Testis (tissue), 3 donors: ENCODE measurements around the gene IL18. TPM values are rescaled to one million over a fixed set of nuclear protein-coding genes. Genes with fewer than 3 reads are reported as not detected.

Source experiments
- DNase-seq: peaks from one replicate; pipeline ENCODE4 v3.0.0-alpha.2; 2019
- H3K27ac ChIP-seq, 2 donors: fragments of 200-600 bp; sonication (generic); one replicate each; pipeline ENCODE4 v1.5.1; 2019
- H3K27me3 ChIP-seq: fragments of 200-600 bp; sonication (generic); one replicate; pipeline ENCODE4 v1.5.1; 2019
- H3K36me3 ChIP-seq: fragments of 200-600 bp; sonication (generic); one replicate; pipeline ENCODE4 v1.5.1; 2017; ENCODE audit warnings: low read depth; ENCODE audit errors: missing control alignments
- H3K4me1 ChIP-seq: fragments of 200-600 bp; sonication (generic); one replicate; pipeline ENCODE4 v1.5.1; 2019
- H3K4me3 ChIP-seq, 2 donors: fragments of 200-600 bp; sonication (generic); one replicate each; pipeline ENCODE4 v1.5.1; 2017 to 2019
- H3K9me3 ChIP-seq: fragments of 200-600 bp; sonication (generic); one replicate; pipeline ENCODE4 v1.5.1; 2017
- CTCF ChIP-seq, 3 experiments: fragments of 450-650 bp in 2 of 3; fragments of 200-600 bp in 1 of 3; sonication (generic) in 1 of 3; IDR thresholded peaks; one replicate each; pipeline ENCODE4 v1.5.1; 2016 to 2019; ENCODE audit warnings: antibody characterized with exemption in 3 of 3, mild to moderate bottlenecking in 2 of 3, moderate library complexity in 1 of 3
- POLR2A ChIP-seq: fragments of 450-650 bp; IDR thresholded peaks from one replicate; pipeline ENCODE4 v1.6.1; 2017; ENCODE audit warnings: antibody characterized with exemption, mild to moderate bottlenecking, moderate library complexity
- WGBS, 2 donors: methylation state at CpG; one replicate each; pipeline ENCODE4 v1.1.5; 2018; 5-methylcytosine and 5-hydroxymethylcytosine counted together
- intact Hi-C: fragments of 100-400 bp; cut with DNase I; formaldehyde crosslinking; loops from one replicate; pipeline ENCODE4 v1.15.1; 2023; ENCODE audit warnings: low total_unique reads
- polyA plus RNA-seq: library from polyadenylated mRNA; stranded (reverse); fragments of 350-450 nt; fragmentation: Illumina TruSeq; extraction: RNeasy Lipid Tissue Mini Kit (QIAGEN cat#74804); gene quantifications from one replicate; pipeline ENCODE4 v1.2.3, GENCODE V29; 2014; ENCODE audit warnings: low read depth, low replicate concordance; ENCODE audit not compliant: insufficient read depth
- total RNA-seq, 2 donors: library from RNA; depleted of rRNA; stranded (reverse); fragments of >200 nt; gene quantifications; one replicate each; pipeline ENCODE4 v1.2.3, GENCODE V29; 2016

The IL18 gene
- total and polyA plus RNA-seq, 3 donors from 2014 or later, result 4.7 to 7.9 (median 7.4) TPM

- intact Hi-C loops, result no loop called here
- WGBS, 2 donors, result 66 to 70% methylated on average over 2 of the region's 2 CpGs
- no peak for TF ChIP-seq CTCF (IDR thresholded peaks at IDR 0.05)
- no peak for TF ChIP-seq POLR2A
Observed at GRCh38 chr11:112160091-112160848, 3.6 kb downstream of the IL18 start.

GRCh38 chr11:112159098-112160065 is 4.5 kb downstream of the IL18 start:
- intact Hi-C loops, result no loop called here
- Histone ChIP-seq H3K4me3 (no peak overlapping the region), H3K9me3 (no peaks in the 10 kb centered on the region), H3K27me3 (no peaks in the 10 kb centered on the region), H3K4me1 (peaks cover 5% of the 10 kb centered on the region), H3K36me3 (no peaks in the 10 kb centered on the region), H3K27ac (no peak overlapping the region)
- 86 to 88% methylated on average over 7 of the region's 7 CpGs for WGBS, 2 donors
- no peak for DNase-seq
- TF ChIP-seq POLR2A (no peak), CTCF (IDR thresholded peaks at IDR 0.05) (no peak)

More at GRCh38 chr11:112160091-112160848, 3.6 kb downstream of the IL18 start:
- H3K36me3 ChIP-seq, result no peaks in the 10 kb centered on the region
- no peaks in the 10 kb centered on the region for H3K27me3 ChIP-seq
- DNase-seq, result no peak
- peaks cover 5% of the 10 kb centered on the region for H3K4me1 ChIP-seq
- H3K27ac ChIP-seq, result no peak overlapping the region
- no peak overlapping the region for H3K4me3 ChIP-seq
- H3K9me3 ChIP-seq, result no peaks in the 10 kb centered on the region

DNA sequence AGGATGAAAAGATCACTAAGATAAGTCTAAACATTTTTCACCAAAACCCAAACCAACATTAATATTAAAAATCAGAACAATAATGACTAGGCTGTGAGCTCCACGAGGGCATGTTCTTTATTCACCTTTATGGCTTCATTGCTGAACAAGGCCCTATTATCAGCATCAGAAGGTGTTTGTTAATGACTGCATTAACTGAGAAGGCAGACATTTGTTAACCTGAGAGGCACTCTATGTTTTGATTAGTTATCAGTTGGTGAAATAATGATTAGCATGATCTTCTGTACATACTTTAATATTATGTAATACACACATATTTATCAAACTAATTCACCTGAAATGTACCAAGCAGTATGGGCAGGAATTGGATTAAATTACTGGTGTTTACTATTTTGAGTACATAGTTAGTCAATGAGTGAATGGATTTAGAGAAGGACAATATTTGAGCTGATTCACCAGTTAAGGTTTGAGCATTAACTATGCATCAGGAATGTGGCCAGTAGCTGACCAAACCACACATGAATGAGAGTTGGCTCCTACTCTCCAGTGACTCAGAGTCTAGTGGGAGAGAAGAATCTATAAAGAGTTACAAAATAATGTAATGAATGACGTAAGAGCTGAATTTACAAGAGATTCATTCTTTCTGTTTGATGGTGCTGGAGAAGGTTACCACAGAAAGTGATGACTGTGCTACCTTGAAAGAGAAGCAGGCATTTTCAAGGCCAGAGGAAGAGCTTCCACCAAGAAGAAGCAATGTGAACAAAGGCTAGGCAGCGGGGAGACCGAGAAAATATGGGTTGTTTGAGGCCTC is 6.7 kb downstream of the IL18 start:
- WGBS, 2 donors, result 68 to 73% methylated on average over 4 of the region's 4 CpGs
- Histone ChIP-seq H3K4me3 (no peak overlapping the region), H3K27ac (peak overlapping the region; percentile 45 to 52), H3K27me3 (no peaks in the 10 kb centered on the region), H3K9me3 (no peaks in the 10 kb centered on the region), H3K4me1 (peaks cover 5% of the 10 kb centered on the region), H3K36me3 (no peaks in the 10 kb centered on the region)
- TF ChIP-seq CTCF (IDR thresholded peaks at IDR 0.05) (no peak), POLR2A (no peak)
- intact Hi-C loops, result no loop called here
- DNase-seq, result peak; percentile 58

- 81 to 83% methylated on average over 5 of the region's 5 CpGs for WGBS, 2 donors
- no peak for TF ChIP-seq POLR2A
- TF ChIP-seq CTCF (IDR thresholded peaks at IDR 0.05), result no peak
- Histone ChIP-seq H3K4me3 (no peak overlapping the region), H3K36me3 (no peaks in the 10 kb centered on the region), H3K27ac (peak overlapping the region in 1 of 2 donors; percentile 52), H3K4me1 (peaks cover 5% of the 10 kb centered on the region), H3K9me3 (no peaks in the 10 kb centered on the region), H3K27me3 (no peaks in the 10 kb centered on the region)
- intact Hi-C loops, result no loop called here
- DNase-seq, result no peak
Observed at GRCh38 chr11:112156153-112156955, 7.5 kb downstream of the IL18 start.
